Tibial artery (tissue), 4 donors: ENCODE data around the gene ITGB8.

ENCODE experiments used
- DNase-seq, 2 donors: peaks; one replicate each; pipeline ENCODE4 v3.0.0-alpha.2; 2019
- H3K27ac ChIP-seq, 2 donors: fragments of 200-600 bp; sonication (generic) in 1 of 2; 1 replicate in 1 of 2; 2 replicates in 1 of 2; pipeline ENCODE4 v1.5.1; 2018 to 2019; ENCODE audit warnings: mild to moderate bottlenecking in 1 of 2
- H3K27me3 ChIP-seq, 2 donors: fragments of 200-600 bp; sonication (generic) in 1 of 2; one replicate each; pipeline versions ENCODE4 v1.5.1 to v1.6.0; 2016 to 2019
- H3K36me3 ChIP-seq, 3 donors: fragments of 200-600 bp; sonication (generic) in 2 of 3; one replicate each; pipeline ENCODE4 v1.5.1; 2016 to 2019; ENCODE audit warnings: mild to moderate bottlenecking in 2 of 3
- H3K4me1 ChIP-seq, 4 donors: fragments of 200-600 bp; sonication (generic) in 2 of 4; 1 replicate in 3 of 4; 2 replicates in 1 of 4; pipeline ENCODE4 v1.5.1; 2016 to 2019
- H3K4me3 ChIP-seq, 2 donors: fragments of 200-600 bp; sonication (generic) in 1 of 2; 1 replicate in 1 of 2; 2 replicates in 1 of 2; pipeline ENCODE4 v1.5.1; 2018 to 2019; ENCODE audit warnings: mild to moderate bottlenecking in 2 of 2
- H3K9me3 ChIP-seq, 3 donors: fragments of 200-600 bp; sonication (generic) in 1 of 3; one replicate each; pipeline ENCODE4 v1.5.1; 2016 to 2019
- CTCF ChIP-seq, 2 experiments: fragments of 200-600 bp in 1 of 2; fragments of 450-650 bp in 1 of 2; IDR thresholded peaks; one replicate each; pipeline ENCODE4 v1.5.1; 2017 to 2019; ENCODE audit warnings: antibody characterized with exemption in 2 of 2, mild to moderate bottlenecking in 1 of 2, moderate library complexity in 1 of 2
- intact Hi-C: fragments of 100-400 bp; cut with DNase I; formaldehyde crosslinking; loops from one replicate; pipeline ENCODE4 v1.15.0; 2023; ENCODE audit warnings: low total_unique reads

ITGB8 gene

GRCh38 chr7:20304366-20304765 lies 26.3 kb upstream of the ITGB8 start:
- TF ChIP-seq CTCF (IDR thresholded peaks at IDR 0.05): no peak
- DNase-seq: no peak
- Histone ChIP-seq H3K9me3 (no peaks in the 10 kb centered on the region), H3K27ac (no peak overlapping the region), H3K36me3 (no peaks in the 10 kb centered on the region), H3K4me3 (no peak overlapping the region), H3K4me1 (no peaks in the 10 kb centered on the region), H3K27me3 (no peaks in the 10 kb centered on the region)
- intact Hi-C loops: no loop called here

GRCh38 chr7:20305726-20306125 lies 25.0 kb upstream of the ITGB8 start:
- no peaks in the 10 kb centered on the region for H3K27me3 ChIP-seq
- no peak for DNase-seq
- H3K4me3 ChIP-seq: no peak overlapping the region
- H3K9me3 ChIP-seq: no peaks in the 10 kb centered on the region
- H3K27ac ChIP-seq: no peak overlapping the region
- no peaks in the 10 kb centered on the region for H3K36me3 ChIP-seq
- intact Hi-C loops: no loop called here
- no peak for TF ChIP-seq CTCF (IDR thresholded peaks at IDR 0.05)
- H3K4me1 ChIP-seq: no peaks in the 10 kb centered on the region

- no peaks in the 10 kb centered on the region for H3K27me3 ChIP-seq
- intact Hi-C loops: no loop called here
- no peak for TF ChIP-seq CTCF (IDR thresholded peaks at IDR 0.05)
- H3K9me3 ChIP-seq: no peaks in the 10 kb centered on the region
- no peak for DNase-seq
- H3K36me3 ChIP-seq: no peaks in the 10 kb centered on the region
- no peak overlapping the region for H3K27ac ChIP-seq
- H3K4me3 ChIP-seq: no peak overlapping the region
- no peaks in the 10 kb centered on the region for H3K4me1 ChIP-seq
Measured at GRCh38 chr7:20306180-20306946, 24.3 kb upstream of the ITGB8 start.

- no peak for DNase-seq
- H3K27ac ChIP-seq: no peak overlapping the region
- intact Hi-C loops: no loop called here
- H3K9me3 ChIP-seq: no peaks in the 10 kb centered on the region
- H3K4me3 ChIP-seq: no peak overlapping the region
- H3K27me3 ChIP-seq: no peaks in the 10 kb centered on the region
- H3K4me1 ChIP-seq: no peaks in the 10 kb centered on the region
- H3K36me3 ChIP-seq: no peaks in the 10 kb centered on the region
- no peak for TF ChIP-seq CTCF (IDR thresholded peaks at IDR 0.05)
Measured at GRCh38 chr7:20307119-20307518, 23.6 kb upstream of the ITGB8 start.

- H3K27me3 ChIP-seq: no peaks in the 10 kb centered on the region
- TF ChIP-seq CTCF (IDR thresholded peaks at IDR 0.05): no peak
Measured at GRCh38 chr7:20307901-20308300, 22.8 kb upstream of the ITGB8 start.

More at GRCh38 chr7:20307901-20308300, 22.8 kb upstream of the ITGB8 start:
- Histone ChIP-seq H3K9me3 (no peaks in the 10 kb centered on the region), H3K4me1 (no peaks in the 10 kb centered on the region), H3K27ac (no peak overlapping the region), H3K4me3 (no peak overlapping the region), H3K36me3 (no peaks in the 10 kb centered on the region)
- DNase-seq: no peak
- intact Hi-C loops: no loop called here
